GM19467 (cell line): ENCODE data around the gene SOD2.
"Not testable (repeated sequence)": the region's sequence is repeated elsewhere in the genome, so short reads cannot be mapped to it uniquely, and the experiment has no call there.

Experiments used
- ATAC-seq: cut with Tn5 transposase; IDR thresholded peaks from one replicate; pipeline ENCODE4 v1.9.1; 2021; ENCODE audit warnings: mild to moderate bottlenecking, moderate library complexity; ENCODE audit not compliant: unreplicated experiment

SOD2 gene

DNA sequence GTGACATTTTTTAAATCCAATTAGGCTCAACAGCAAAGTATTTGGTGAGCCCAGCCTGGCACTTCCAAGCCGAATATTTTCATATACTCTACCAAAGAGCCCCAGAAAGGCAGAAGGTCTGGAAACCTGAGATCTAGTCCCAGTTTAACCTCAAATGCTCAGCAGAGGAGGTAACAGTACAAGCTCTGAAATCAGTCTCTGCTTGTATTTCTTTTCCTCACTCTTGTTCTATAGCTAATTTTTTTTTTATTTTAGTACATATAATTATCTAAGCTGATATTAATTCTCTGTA lies 9.1 kb downstream of the SOD2 start:
- no peak for ATAC-seq

DNA sequence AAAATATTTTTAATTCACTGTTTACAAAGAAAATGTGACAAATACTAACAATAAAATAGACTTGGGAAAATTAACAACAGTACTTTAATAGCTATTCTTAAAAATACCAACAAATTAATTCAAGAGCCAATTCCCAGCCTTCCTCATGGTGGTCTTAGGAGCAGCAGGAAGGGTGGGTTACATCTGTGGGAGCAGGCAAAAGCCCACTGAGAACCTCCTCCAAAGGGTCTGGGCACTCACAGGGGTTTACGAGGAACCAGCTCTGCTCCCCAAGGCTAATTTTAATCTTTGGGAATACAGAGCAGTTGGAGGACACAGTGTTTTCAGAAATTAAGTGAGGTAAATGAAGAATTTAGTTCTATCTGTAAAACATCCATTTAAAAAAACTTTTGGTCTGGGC lies 10.2 kb downstream of the SOD2 start:
- no peak for ATAC-seq

DNA sequence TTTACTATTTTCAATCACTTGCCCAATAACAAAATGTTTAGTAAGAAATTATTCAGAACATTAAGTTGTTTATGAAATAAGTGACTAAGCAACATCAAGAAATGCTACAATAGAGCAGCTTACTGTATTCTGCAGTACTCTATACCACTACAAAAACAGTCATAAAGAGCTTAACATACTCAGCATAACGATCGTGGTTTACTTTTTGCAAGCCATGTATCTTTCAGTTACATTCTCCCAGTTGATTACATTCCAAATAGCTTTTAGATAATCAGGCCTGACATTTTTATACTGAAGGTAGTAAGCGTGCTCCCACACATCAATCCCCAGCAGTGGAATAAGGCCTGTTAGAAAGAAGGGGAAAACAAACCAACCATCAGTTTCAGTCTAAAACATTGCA lies 10.7 kb downstream of the SOD2 start:
- no peak for ATAC-seq

DNA sequence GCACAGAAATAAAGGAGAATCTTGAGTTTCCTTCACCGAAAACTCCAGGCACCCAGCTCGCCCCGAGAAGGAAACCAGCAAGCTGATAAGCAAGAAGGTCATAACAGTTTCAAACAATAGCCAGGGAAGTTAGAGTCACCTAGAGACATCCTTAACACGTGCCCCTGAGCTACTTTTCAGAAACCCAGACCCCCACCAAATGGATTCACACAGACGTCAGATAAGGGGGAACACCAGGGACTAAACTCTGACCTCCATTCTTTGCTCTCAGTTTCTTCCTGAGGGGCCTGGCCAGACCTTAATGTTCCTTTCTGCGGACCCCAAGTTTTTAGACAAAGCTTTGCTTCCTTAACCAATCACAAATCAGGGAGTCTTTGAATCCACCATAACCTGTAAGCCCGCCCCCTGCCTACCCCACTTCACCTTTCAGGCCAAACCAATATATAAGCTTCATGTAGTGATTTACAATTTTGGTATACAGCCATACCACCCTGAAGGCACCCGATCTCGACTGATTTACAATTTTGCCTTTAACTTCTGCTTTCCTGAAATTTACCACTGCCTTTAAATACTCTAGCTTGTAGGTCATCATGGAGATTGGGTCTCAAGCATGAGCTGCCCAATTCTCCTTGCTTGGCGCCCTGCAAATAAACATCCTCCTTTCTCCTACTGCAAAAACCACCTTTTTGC lies 11.7 kb downstream of the SOD2 start:
- no peak for ATAC-seq

DNA sequence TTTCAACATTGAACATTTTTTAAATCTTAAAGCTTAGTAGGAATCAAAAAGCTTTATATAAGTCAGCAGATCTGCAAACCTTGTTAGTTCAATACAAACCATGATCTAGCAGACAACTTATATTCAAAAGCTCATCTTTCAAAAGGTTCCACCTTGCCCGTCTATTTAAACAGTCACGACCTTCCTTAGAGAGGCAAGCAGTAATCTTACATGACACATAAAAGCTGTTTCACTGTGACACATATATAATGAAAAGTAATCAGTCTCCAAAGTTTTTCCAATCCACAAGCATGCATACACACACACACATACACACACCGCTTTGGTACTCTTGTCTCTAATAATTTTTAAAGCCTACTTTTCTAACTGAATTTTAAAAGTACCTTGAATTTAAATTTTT lies 12.9 kb downstream of the SOD2 start:
- ATAC-seq, result no peak

DNA sequence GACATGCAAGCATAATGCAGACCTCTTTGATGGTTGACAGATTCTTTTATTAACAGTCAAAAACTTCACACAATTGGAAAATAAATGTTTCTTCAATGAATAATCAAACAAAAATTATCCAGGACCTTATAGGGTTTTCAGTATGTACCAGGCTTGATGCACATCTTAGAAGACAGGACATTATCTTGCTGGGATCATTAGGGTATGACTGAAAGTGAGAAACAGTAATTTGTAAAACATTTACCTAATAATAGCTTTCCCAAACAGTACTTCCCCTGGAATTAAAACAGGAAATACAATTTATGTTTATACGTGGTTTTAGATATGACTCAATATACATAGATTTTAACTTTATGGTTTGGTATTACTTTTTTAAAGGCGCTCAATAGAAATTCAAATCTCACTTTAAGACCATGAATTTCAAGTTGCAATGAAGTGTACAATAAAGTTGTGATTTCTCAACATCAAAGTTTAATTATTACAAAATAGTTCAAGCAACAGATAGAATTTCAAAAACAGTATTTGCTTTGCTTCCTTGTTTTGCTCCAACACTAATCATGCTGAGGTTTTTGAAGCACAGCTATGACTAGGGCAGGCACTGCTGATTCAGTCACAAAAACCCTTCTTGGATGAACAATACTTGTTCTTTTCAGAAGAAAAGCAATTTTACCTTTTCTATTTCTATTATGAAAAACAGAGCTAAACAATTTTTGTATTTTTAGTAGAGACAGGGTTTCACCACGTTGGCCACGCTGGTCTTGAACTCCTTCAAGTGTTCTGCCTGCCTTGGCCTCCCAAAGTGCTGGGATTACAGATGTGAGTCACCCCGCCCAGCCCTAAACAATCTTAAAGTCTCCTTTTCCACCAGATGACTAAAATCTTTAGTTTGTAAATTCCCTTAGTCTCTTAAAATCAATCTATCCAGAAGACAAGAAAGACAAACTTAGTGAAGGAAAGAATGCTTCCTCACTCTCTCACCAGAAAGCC lies 13.7 kb downstream of the SOD2 start:
- no peak for ATAC-seq

DNA sequence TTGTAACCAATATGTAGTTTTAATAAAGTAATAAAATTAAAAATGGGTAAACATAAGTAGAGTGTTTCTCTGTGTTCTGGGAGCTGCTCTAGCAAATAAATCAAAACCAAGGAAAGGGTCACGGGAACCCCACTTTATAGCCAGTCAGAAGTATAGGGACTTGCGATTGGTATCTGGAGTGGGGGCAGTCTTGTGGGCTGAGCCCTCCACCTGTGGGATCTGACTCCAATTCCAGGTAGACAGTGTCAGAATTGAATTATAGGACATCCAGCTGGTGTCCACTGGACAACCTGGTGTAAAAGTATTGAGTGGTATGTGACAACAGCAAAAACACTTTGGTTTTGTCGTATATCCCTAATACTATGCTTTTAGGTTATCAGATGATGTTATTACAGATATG lies 14.5 kb downstream of the SOD2 start:
- ATAC-seq, result no peak

DNA sequence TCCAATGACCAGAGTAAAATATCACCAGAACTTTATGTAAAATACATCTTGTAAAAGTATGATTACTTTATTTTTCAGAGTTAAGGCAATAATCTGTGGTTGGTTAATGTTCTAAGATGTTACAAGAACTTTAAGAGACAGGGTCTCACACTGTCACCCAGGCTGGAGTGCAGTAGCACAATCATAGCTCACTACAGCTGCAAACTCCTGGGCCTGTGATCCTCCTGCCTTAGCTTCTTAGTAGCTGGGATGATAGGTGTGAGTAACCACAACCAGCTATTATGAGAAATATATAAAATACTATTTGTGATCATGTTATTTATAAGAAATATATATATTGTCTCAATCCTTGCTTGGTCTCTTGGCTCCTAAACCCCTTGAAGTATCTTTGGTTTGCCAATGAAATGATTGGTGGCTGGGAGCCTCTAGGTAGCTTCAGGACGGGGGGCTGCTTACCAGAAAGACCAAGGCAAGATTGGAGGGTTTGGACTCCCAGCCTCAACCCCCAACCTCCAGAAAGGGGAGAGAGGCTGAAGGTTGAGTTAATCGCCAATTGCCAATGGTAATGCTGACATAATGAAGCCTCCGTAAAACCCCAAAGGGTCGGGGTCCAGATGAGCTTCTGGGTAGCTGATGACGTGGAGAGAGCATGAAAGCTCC lies 15.4 kb downstream of the SOD2 start:
- ATAC-seq, result no peak

DNA sequence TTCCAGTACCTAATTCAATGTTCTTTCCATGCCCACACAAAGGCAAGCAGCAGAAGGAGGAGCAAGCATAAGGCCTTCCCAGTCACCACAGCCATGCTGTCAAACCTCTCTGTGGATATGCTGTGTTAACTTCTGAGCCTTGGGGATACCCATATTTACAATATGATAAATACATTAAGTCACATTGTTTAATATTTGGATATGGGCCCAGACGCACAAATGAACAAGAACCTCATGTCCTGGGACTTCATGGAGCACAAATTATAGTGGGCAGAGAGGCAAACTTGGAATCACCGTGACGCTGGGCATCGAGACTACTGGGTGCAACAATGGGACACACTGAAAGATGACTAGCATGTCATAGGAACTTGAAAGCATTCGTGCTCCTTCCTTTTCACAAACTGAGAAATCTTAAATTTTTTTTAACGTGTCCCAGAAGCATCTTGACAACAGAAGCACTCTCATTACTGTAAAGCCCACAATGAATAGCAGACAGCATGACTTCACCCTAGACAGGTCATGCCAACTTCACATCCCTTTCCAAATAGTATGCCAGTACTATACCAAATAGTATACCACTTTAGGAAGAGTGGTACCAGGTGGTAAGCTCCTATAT lies 16.0 kb downstream of the SOD2 start:
- ATAC-seq, result no peak

DNA sequence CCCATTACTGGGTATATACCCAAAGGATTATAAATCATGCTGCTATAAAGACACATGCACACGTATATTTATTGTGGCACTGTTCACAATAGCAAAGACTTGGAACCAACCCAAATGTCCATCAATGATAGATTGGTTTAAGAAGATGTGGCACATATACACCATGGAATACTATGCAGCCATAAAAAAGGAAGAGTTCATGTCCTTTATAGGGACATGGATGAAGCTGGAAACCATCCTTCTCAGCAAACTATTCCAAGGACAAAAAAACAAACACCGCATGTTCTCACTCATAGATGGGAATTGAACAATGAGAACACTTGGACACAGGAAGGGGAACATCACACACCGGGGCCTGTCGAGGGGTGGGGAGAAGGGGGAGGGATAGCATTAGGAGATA lies 16.8 kb downstream of the SOD2 start:
- not testable (repeated sequence) for ATAC-seq

DNA sequence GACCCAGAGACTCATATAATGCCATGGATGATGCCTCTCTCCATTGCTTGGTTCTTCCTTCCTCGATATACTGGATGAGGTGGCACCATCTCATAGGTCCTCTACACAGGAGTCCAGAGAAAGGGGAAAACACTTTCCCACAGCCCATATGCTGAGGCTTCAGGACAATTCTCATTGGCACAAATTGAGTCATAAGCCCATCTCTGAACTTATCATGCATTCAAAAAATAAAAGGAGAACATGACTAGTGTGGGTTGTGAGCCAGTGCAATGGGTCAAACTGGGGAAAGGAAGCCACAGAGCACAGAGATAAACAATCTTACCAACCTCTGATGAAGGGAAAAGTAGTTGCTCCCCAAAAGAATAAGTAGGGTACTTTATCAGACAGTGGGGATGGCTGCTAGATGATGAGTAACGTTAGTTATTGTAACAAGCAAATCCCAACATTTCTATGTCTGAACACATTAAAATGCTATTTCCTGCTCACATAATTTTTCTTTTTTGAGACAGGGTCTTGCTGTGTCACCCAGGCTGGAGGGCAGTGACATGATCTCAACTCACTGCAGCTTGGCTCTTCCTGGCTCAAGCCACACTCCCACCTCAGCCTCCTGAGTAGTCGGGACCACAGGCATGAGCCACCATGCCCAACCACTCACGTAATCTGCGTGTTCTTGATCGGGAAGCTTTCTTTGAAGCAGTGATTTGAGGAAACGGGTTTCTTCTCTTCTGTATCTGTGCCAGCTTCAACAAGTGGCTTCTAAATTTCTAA lies 27.0 kb downstream of the SOD2 start:
- ATAC-seq, result no peak

DNA sequence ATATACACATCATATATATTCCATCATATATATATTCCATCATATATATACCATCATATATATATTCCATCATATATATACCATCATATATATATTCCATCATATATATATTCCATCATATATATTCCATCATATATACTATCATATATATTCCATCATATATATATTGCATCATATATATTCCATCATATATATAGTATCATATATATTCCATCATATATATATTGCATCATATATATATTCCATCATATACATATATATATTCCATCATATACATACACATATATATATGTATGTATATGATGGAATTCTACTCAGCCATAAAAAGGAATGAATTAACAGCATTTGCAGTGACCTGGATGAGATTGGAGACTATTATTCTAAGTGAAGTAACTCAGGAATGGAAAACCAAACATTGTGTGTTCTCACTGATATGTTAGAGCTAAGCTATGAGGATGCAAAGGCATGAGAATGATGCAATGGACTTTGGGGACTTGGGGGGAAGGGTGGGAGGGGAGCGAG lies 29.6 kb downstream of the SOD2 start:
- ATAC-seq, result not testable (repeated sequence)

DNA sequence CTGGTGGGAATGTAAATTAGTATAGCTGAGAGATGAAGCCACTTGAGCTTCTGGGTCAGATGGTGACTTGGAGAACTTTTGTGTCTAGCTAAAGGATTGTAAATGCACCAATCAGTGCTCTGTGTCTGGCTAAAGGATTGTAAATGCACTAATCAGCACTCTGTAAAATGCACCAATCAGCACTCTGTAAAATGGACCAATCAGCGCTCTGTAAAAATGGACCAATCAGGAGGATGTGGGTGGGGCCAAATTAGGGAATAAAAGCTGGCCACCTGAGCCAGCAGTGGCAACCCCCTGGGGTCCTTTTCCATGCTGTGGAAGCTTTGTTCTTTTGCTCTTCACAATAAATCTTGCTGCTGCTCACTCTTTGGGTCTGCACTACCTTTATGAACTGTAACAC lies 31.1 kb downstream of the SOD2 start:
- ATAC-seq, result not testable (repeated sequence)

DNA sequence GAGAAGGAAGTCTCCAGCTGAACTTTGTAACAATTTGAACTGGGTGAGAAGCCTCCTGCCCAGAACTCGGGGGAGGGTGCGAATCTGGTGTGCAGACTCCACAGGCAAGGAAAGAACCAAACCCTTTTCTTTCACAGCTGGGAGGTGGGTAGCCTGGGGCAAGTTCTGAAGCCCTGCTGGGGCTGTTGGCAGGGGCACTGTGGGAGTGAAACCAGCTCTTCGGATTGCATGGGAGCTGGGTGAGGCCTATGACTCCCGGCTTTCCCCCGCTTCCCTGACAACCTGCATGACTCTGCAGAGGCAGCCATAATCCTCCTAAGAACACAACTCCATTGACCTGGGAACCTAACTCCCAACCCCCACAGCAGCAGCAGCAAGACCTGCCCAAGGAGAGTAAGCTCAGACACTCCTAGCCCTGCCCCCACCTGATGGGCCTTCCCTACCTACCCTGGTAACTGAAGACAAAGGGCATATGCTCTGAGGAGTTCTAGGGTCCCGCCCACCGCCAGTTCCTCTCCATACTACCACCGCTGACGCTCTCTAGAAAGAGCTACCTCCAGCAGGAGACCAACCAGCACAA lies 37.5 kb downstream of the SOD2 start:
- no peak for ATAC-seq

DNA sequence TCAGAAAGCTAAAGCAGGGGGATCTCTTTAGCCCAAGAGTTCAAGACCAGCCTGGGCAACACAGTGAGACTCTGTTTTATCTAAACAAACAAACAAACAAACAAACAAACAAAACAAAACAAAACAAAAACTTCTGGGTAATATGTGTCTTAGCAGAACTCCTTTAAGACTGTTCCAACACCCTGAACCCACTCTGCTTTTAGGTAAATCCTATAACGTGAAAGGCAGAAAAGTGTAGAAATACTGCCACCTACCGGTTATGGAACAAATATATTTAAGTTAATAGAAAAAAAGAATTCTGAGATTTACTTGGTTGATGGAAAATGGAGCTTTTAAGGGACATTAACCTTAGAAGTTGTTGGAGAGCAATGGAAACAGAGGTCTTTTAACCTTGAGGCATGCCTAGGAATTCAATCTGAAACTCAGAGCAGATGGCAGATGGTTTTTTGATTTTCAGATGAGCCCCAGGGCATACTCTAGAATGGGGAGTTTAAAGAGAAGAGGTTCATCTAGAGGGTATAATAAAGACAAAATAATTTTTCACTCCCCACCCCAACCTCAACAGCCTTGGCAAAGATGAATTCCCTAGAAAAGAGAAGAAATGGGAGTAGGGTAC lies 38.5 kb downstream of the SOD2 start:
- ATAC-seq, result no peak

DNA sequence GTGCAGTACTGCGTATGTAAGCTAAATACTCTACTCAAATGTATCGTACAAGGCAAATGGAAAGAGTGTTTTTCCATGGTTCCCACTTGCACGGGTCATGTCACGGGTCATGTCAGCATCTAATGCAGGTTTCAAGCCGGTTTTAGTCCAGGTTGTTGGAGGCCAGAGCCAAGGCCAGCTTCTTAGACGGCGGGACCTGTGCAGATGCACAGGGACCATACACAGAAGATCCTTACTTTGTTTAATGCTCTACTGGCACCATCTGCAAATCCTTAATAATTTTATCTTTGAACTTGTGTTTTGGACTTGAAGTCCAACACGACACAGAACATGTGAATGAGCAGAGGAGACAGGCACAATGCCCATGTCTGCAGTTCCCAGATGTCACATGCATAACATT lies 42.7 kb downstream of the SOD2 start:
- no peak for ATAC-seq

DNA sequence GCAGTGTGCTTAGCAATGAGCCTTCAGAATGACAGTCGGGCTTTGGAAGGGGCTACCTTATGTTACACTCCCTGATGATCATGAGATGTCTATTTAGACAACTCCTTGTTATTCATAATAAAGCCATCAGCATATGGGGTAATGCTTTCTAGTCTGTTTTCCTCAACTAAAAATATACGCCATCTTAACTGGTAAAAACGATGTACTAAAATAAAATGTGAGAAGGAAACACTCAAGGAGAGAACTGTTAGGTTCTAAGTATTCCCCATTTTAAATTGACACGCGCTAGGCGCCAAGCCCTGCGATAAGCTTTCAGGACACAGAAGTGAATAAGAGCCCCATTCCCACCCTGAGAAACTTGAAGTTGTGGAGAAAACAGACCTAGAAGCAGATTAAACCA lies 43.6 kb downstream of the SOD2 start:
- no peak for ATAC-seq

DNA sequence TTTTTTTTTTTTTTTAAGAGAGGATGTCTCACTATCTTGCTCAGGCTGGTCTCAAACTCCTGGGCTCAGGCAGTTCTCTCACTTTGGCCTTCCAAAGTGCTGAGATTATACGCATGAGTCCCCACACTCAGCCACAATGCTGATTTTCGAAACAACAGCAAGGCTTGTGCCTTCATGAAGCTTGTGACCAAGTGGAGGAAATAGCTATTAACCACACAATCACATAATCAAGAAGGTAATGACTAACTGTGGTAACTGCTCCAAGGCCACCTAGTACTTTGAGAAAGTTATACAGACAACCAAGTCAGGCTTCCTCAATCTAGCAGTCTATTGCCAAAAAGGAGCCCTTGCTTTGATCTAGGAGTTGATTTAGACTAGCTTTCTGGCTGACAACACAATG lies 46.3 kb downstream of the SOD2 start:
- ATAC-seq, result peak; percentile 97

DNA sequence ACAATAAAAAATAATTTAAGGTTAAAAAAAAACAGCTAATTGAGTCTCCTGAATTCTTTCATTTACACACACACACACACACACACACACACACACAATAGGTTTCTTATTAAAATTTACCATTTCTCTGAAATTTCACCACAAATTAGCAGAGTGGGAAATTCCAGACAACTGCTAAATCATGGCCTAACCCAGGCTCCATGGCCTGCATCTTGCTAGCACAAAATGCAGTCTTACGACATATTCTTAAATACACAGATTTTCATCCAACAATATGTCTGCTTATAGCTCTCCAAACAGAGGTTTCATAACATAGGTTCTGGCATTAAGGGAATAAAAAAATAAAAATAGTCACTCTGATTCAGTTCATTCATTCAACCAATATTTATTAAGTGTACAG lies 46.9 kb downstream of the SOD2 start:
- no peak for ATAC-seq

DNA sequence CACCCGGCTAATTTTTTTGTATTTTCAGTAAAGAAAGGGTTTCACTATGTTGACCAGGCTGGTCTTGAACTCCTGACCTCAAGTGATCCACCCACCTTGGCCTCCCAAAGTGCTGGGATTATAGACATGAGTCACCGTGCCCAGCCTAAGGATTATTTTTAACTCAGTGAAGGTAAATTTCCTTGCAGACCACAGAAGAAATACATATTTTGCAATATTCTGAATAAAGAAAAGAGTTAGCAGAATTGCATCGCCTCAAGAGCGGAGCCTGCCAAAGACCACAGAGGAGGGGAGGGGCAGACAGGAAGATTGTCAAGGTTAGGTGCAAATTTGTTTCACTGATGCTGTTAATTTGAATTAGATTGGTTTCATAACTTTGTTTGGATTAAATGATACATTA lies 47.4 kb downstream of the SOD2 start:
- ATAC-seq, result no peak
